Thoracic aorta (tissue), 2 donors: ENCODE data around the gene TMEM167B. TPM values are rescaled to one million over a fixed set of nuclear protein-coding genes. Genes with fewer than 3 reads are reported as not detected.

Source experiments
- ATAC-seq: fragments of 150-250 bp; one replicate; pipeline ENCODE4 v1.8.0; 2017; ENCODE audit warnings: low read depth; ENCODE audit not compliant: insufficient number of reproducible peaks, low FRiP score
- DNase-seq: peaks from one replicate; pipeline ENCODE4 v3.0.0-alpha.2; 2020; ENCODE audit warnings: low spot score
- H3K27ac ChIP-seq, 2 donors: fragments of 200-600 bp; sonication (generic); 1 replicate in 1 of 2; 2 replicates in 1 of 2; pipeline ENCODE4 v1.5.1; 2016; ENCODE audit warnings: mild to moderate bottlenecking in 2 of 2, moderate library complexity in 2 of 2
- H3K27me3 ChIP-seq: fragments of 200-600 bp; sonication (generic); replicated peaks from 2 replicates; pipeline ENCODE4 v1.6.0; 2016; ENCODE audit warnings: mild to moderate bottlenecking; ENCODE audit not compliant: insufficient read depth
- H3K36me3 ChIP-seq: fragments of 200-600 bp; sonication (generic); one replicate; pipeline ENCODE4 v1.5.1; 2016
- H3K4me1 ChIP-seq, 2 donors: fragments of 200-600 bp; sonication (generic); 1 replicate in 1 of 2; 2 replicates in 1 of 2; pipeline versions ENCODE4 v1.5.1 to v1.6.0; 2016; ENCODE audit warnings: low read depth in 2 of 2, mild to moderate bottlenecking in 1 of 2; ENCODE audit not compliant: control insufficient read depth in 1 of 2
- H3K4me3 ChIP-seq: fragments of 200-600 bp; sonication (generic); 2 replicates; pipeline ENCODE4 v1.5.1; 2016; ENCODE audit warnings: mild to moderate bottlenecking
- H3K9me3 ChIP-seq: fragments of 200-600 bp; sonication (generic); 2 replicates; pipeline ENCODE4 v1.5.1; 2016
- total RNA-seq, 2 donors: library from RNA; depleted of rRNA; stranded (reverse); fragments of >200 nt; gene quantifications; one replicate each; pipeline versions ENCODE4 v1.1.0 to v1.2.3, GENCODE V29; 2016
- TF ChIP-seq, protein P1 (sequence below): fragments of 200-600 bp; sonication (generic); IDR thresholded peaks from one replicate; pipeline ENCODE4 v1.5.1; 2019; ENCODE audit warnings: antibody characterized with exemption

TMEM167B gene
- total RNA-seq, 2 donors from 2014 or later = 25.3 to 33.2 TPM

DNA sequence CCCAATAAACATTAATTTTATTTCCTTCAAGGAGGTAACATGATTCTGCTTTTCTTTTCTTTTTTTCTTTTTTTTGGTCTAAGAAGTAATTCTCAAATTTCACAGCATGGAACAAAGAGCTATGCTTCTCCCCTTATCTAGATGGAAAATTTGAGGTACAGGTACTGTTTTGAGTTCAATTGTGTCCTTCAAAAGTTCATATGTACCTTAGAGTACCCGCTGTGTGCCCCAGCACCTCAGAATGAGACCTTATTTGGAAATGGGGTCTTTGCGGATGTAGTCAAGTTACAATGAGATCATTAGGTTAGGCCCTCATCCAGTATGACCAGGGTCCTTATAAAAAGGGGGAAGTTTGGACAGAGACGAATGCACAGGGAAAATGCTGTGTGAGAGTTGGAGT is 45.4 kb downstream of the TMEM167B start:
- no peak overlapping the region for H3K27ac ChIP-seq
- no peaks in the 10 kb centered on the region for H3K36me3 ChIP-seq
- ATAC-seq = no peak
- H3K4me3 ChIP-seq = no peak overlapping the region
- no peak for DNase-seq
- H3K9me3 ChIP-seq = no peaks in the 10 kb centered on the region
- no peaks in the 10 kb centered on the region for H3K4me1 ChIP-seq
- no peaks in the 10 kb centered on the region for H3K27me3 ChIP-seq
- TF ChIP-seq, protein P1, sequence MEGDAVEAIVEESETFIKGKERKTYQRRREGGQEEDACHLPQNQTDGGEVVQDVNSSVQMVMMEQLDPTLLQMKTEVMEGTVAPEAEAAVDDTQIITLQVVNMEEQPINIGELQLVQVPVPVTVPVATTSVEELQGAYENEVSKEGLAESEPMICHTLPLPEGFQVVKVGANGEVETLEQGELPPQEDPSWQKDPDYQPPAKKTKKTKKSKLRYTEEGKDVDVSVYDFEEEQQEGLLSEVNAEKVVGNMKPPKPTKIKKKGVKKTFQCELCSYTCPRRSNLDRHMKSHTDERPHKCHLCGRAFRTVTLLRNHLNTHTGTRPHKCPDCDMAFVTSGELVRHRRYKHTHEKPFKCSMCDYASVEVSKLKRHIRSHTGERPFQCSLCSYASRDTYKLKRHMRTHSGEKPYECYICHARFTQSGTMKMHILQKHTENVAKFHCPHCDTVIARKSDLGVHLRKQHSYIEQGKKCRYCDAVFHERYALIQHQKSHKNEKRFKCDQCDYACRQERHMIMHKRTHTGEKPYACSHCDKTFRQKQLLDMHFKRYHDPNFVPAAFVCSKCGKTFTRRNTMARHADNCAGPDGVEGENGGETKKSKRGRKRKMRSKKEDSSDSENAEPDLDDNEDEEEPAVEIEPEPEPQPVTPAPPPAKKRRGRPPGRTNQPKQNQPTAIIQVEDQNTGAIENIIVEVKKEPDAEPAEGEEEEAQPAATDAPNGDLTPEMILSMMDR = no peak

DNA sequence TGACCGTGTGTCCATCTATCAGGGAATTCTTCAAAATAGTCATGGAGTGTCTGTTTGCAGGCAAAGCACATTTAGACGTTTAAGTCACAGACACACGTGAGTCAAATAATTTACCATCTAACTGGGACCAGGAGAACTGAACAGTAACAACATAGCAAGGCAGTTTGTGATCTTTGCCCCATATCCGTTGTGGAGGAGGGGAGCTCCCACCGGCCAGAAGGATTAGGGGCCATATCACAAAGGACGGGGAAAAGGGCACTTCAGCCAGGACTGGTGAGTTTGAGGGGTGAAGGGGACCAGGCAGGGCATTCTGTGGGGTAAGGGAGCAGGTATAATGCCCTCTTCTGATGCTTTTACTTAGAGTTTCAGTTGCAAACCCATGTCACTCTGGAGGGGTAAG is 46.2 kb downstream of the TMEM167B start:
- ATAC-seq (no peak), DNase-seq (no peak)
- Histone ChIP-seq H3K36me3 (no peaks in the 10 kb centered on the region), H3K4me1 (no peaks in the 10 kb centered on the region), H3K27ac (no peak overlapping the region), H3K27me3 (no peaks in the 10 kb centered on the region), H3K9me3 (no peaks in the 10 kb centered on the region), H3K4me3 (no peak overlapping the region)
- TF ChIP-seq, protein P1 = no peak

DNA sequence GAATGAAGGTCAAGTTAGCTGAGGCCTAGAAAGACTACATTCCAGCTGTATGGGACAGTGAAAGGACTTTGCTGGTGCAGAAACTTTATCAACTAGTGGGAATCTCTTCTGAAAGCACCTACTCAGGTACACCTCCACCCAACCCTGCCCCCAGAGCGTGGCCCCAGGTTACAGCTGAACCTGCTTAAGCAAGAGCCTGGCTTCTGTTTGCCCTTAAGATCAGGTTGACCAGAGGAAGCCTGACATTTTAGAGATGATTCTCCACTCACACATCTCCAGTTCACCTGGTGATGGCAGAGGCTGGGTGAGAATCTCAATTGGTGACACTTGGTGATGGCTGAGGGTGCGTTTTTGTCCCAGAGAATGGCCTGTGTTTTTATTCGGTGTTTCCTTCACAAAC is 47.4 kb downstream of the TMEM167B start:
- no peaks in the 10 kb centered on the region for H3K27me3 ChIP-seq
- no peaks in the 10 kb centered on the region for H3K36me3 ChIP-seq
- no peak overlapping the region for H3K4me3 ChIP-seq
- no peak overlapping the region for H3K27ac ChIP-seq
- H3K4me1 ChIP-seq = no peaks in the 10 kb centered on the region
- TF ChIP-seq, protein P1 = no peak
- ATAC-seq (no peak), DNase-seq (no peak)
- no peaks in the 10 kb centered on the region for H3K9me3 ChIP-seq

DNA sequence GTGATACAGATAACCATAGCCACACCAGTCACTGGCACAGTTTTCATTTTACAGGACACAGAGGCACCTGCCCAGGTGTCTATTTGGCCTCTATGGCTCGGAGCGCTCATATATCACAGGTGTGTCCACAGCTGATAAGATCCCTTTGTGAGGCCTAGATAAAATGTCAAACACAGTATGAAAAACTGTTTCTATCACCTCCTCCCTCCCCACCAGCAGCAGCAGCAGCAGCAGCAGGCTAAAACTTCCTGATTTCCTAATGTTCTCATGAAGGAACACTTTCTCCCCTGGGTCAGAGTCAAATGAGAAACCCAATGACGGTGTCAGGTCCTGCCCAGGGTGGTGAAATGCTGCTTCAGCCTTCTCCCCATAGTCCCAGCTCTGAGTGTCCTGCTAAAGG is 47.8 kb downstream of the TMEM167B start:
- Histone ChIP-seq H3K4me3 (no peak overlapping the region), H3K4me1 (no peaks in the 10 kb centered on the region), H3K36me3 (no peaks in the 10 kb centered on the region), H3K9me3 (no peaks in the 10 kb centered on the region), H3K27ac (no peak overlapping the region), H3K27me3 (no peaks in the 10 kb centered on the region)
- TF ChIP-seq, protein P1 = no peak
- DNase-seq (no peak), ATAC-seq (no peak)

DNA sequence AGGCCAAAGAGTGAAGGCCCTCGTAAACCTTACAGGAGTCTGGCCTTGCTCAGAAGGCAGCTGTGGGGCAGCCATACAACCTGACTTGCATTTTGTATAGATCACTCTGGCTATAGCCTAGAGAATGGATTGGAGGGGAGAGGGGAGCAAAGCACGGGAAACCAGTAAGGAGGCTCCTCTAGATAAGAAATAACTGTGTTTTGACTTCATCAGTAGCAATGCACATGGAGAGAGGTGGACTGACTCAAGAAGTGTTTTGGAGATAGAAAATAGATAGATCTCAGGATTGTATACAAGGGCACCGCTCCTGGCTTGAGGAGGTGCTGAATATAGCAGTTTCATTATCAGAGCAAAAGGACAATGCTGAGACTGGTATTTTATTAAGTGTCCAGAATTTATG is 49.8 kb downstream of the TMEM167B start:
- no peak overlapping the region for H3K27ac ChIP-seq
- no peaks in the 10 kb centered on the region for H3K9me3 ChIP-seq
- H3K4me1 ChIP-seq = no peaks in the 10 kb centered on the region
- no peaks in the 10 kb centered on the region for H3K27me3 ChIP-seq
- ATAC-seq = no peak
- H3K4me3 ChIP-seq = no peak overlapping the region
- no peaks in the 10 kb centered on the region for H3K36me3 ChIP-seq
- DNase-seq = no peak
- TF ChIP-seq, protein P1 = no peak
